ENCODE measurements around the gene TOMM7.
"Not testable (repeated sequence)": the region's sequence is repeated elsewhere in the genome, so short reads cannot be mapped to it uniquely, and the experiment has no call there.

The TOMM7 gene

GRCh38 chr7:22853138-22853537 is 30.5 kb upstream of the TOMM7 start:
- Histone ChIP-seq H3K27ac (ENCODE audit: low read depth, low read length) (no peak overlapping the region), H3K27me3 (ENCODE audit: insufficient read depth, low read length) (peaks cover 6% of the 10 kb centered on the region), H3K9me3 (ENCODE audit: insufficient read depth, low read depth, low read length) (no peaks in the 10 kb centered on the region), H3K9ac (ENCODE audit: low read depth, low read length) (no peak overlapping the region), H3K4me3 (ENCODE audit: low read length) (no peak overlapping the region), H3K4me1 (ENCODE audit: insufficient read depth, low read length) (peaks cover 27% of the 10 kb centered on the region), H3K36me3 (ENCODE audit: insufficient read depth, low read length) (peaks cover 18% of the 10 kb centered on the region)
- WGBS, result 80% methylated on average over 10 of the region's 10 CpGs

GRCh38 chr7:22851145-22851544 is 28.5 kb upstream of the TOMM7 start:
- Histone ChIP-seq H3K4me1 (ENCODE audit: insufficient read depth, low read length) (peaks cover 23% of the 10 kb centered on the region), H3K27ac (ENCODE audit: low read depth, low read length) (no peak overlapping the region), H3K4me3 (ENCODE audit: low read length) (no peak overlapping the region), H3K27me3 (ENCODE audit: insufficient read depth, low read length) (peaks cover 6% of the 10 kb centered on the region), H3K36me3 (ENCODE audit: insufficient read depth, low read length) (peaks cover 3% of the 10 kb centered on the region), H3K9ac (ENCODE audit: low read depth, low read length) (no peak overlapping the region), H3K9me3 (ENCODE audit: insufficient read depth, low read depth, low read length) (no peaks in the 10 kb centered on the region)
- WGBS, result 72% methylated on average over 2 of the region's 2 CpGs

GRCh38 chr7:22850394-22850793 is 27.7 kb upstream of the TOMM7 start:
- not testable (repeated sequence) for H3K27me3 ChIP-seq (ENCODE audit: insufficient read depth, low read length); H3K27ac ChIP-seq (ENCODE audit: low read depth, low read length); H3K9ac ChIP-seq (ENCODE audit: low read depth, low read length); H3K4me3 ChIP-seq (ENCODE audit: low read length); H3K9me3 ChIP-seq (ENCODE audit: insufficient read depth, low read depth, low read length); H3K36me3 ChIP-seq (ENCODE audit: insufficient read depth, low read length)
- peaks cover 16% of the 10 kb centered on the region for H3K4me1 ChIP-seq (ENCODE audit: insufficient read depth, low read length)
- 100% methylated on average over 1 of the region's 1 CpG for WGBS

DNA sequence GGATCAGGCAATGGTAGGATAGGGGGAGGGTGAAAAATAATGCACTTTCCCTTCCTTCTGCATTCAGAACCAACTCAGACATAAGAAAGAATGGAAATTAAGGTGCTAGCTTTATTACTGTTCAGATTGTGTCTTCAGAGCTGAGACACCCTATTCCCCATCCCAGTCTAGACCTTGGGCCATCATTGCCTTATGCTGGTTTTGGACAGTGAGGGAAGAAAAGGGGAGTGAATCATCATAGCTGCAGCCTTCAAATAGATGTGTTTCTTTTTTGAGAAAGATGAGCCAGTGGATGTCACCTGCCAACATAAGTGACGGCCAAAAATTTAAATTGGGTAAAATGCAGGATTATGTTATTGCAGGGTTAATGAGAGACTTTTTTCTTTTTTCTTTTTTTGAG is 27.0 kb upstream of the TOMM7 start:
- no peaks in the 10 kb centered on the region for H3K9me3 ChIP-seq (ENCODE audit: insufficient read depth, low read depth, low read length)
- no peak overlapping the region for H3K27ac ChIP-seq (ENCODE audit: low read depth, low read length)
- H3K36me3 ChIP-seq (ENCODE audit: insufficient read depth, low read length), result no peaks in the 10 kb centered on the region
- peaks cover 6% of the 10 kb centered on the region for H3K27me3 ChIP-seq (ENCODE audit: insufficient read depth, low read length)
- WGBS, result 93% methylated on average over 1 of the region's 1 CpG
- peaks cover 12% of the 10 kb centered on the region for H3K4me1 ChIP-seq (ENCODE audit: insufficient read depth, low read length)
- no peak overlapping the region for H3K4me3 ChIP-seq (ENCODE audit: low read length)
- no peak overlapping the region for H3K9ac ChIP-seq (ENCODE audit: low read depth, low read length)

GRCh38 chr7:22849172-22849571 is 26.5 kb upstream of the TOMM7 start:
- Histone ChIP-seq H3K27me3 (ENCODE audit: insufficient read depth, low read length) (peaks cover 6% of the 10 kb centered on the region), H3K27ac (ENCODE audit: low read depth, low read length) (no peak overlapping the region), H3K4me3 (ENCODE audit: low read length) (no peak overlapping the region), H3K36me3 (ENCODE audit: insufficient read depth, low read length) (no peaks in the 10 kb centered on the region), H3K9ac (ENCODE audit: low read depth, low read length) (no peak overlapping the region), H3K9me3 (ENCODE audit: insufficient read depth, low read depth, low read length) (no peaks in the 10 kb centered on the region), H3K4me1 (ENCODE audit: insufficient read depth, low read length) (peaks cover 12% of the 10 kb centered on the region)
- 77% methylated on average over 2 of the region's 2 CpGs for WGBS

GRCh38 chr7:22846961-22847360 is 24.3 kb upstream of the TOMM7 start:
- WGBS, result 98% methylated on average over 1 of the region's 1 CpG
- Histone ChIP-seq H3K27me3 (ENCODE audit: insufficient read depth, low read length) (no peaks in the 10 kb centered on the region), H3K9ac (ENCODE audit: low read depth, low read length) (no peak overlapping the region), H3K4me1 (ENCODE audit: insufficient read depth, low read length) (peaks cover 16% of the 10 kb centered on the region), H3K36me3 (ENCODE audit: insufficient read depth, low read length) (no peaks in the 10 kb centered on the region), H3K27ac (ENCODE audit: low read depth, low read length) (no peak overlapping the region), H3K9me3 (ENCODE audit: insufficient read depth, low read depth, low read length) (no peaks in the 10 kb centered on the region), H3K4me3 (ENCODE audit: low read length) (no peak overlapping the region)

- WGBS, result 93% methylated on average over 4 of the region's 4 CpGs
- Histone ChIP-seq H3K4me3 (ENCODE audit: low read length) (no peak overlapping the region), H3K36me3 (ENCODE audit: insufficient read depth, low read length) (no peaks in the 10 kb centered on the region), H3K27me3 (ENCODE audit: insufficient read depth, low read length) (no peaks in the 10 kb centered on the region), H3K9me3 (ENCODE audit: insufficient read depth, low read depth, low read length) (no peaks in the 10 kb centered on the region), H3K9ac (ENCODE audit: low read depth, low read length) (no peak overlapping the region), H3K4me1 (ENCODE audit: insufficient read depth, low read length) (peaks cover 13% of the 10 kb centered on the region), H3K27ac (ENCODE audit: low read depth, low read length) (no peak overlapping the region)
These were observed 22.7 kb upstream of the TOMM7 start for GRCh38 chr7:22845221-22845834.

DNA sequence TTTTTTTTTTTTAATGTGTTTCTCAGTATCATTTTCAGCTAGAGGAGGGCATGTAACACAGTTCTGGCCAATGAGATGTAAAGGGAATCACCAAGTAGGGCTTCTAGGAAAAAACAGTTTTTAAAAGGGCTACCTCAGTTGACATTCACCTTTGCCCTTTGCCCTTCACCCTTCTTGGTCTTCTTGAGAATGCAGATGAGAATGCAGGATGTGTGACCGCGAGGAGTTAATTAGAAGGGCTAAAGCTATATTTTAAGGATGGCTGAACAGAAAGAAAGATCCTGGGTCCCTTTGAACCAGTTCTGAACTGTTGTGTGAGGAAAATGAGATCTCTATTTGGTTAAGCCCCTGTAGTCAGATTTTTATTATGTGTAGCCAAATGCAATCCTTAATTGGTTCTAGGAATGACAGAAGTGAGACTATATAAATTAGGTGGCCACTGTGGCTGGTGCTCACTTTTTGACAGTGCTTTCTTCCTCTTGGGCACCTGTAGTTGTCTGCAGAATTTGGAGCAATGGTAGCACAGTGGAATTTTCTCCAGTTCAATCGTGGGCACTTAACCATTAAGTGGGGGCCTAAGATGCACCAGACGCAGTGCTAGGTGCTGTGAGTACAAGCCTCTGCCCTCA is 21.1 kb upstream of the TOMM7 start:
- Histone ChIP-seq H3K27me3 (ENCODE audit: insufficient read depth, low read length) (no peaks in the 10 kb centered on the region), H3K36me3 (ENCODE audit: insufficient read depth, low read length) (no peaks in the 10 kb centered on the region), H3K9ac (ENCODE audit: low read depth, low read length) (no peak overlapping the region), H3K4me1 (ENCODE audit: insufficient read depth, low read length) (peaks cover 13% of the 10 kb centered on the region), H3K9me3 (ENCODE audit: insufficient read depth, low read depth, low read length) (no peaks in the 10 kb centered on the region), H3K4me3 (ENCODE audit: low read length) (no peak overlapping the region), H3K27ac (ENCODE audit: low read depth, low read length) (no peak overlapping the region)
- 61% methylated on average over 4 of the region's 4 CpGs for WGBS

DNA sequence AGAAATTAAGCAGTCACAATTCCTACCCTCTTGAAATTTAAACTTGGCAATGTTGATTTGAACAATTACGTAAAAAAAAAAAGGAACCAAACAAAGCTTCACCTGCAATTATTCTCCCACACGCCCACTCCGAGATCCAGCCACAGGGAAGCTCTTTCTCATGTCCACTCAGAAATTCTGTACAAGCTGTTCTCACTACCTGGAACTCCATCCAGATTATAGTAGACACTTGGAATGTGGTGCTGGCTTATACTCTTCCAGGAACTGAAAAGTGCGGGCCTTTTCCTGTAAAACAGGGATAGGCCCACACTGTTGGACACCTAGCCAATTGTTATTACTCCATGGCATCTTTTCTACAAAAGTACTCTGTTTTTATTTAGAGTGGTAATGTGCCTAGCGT is 20.3 kb upstream of the TOMM7 start:
- peaks cover 13% of the 10 kb centered on the region for H3K4me1 ChIP-seq (ENCODE audit: insufficient read depth, low read length)
- 76% methylated on average over 5 of the region's 5 CpGs for WGBS
- no peak overlapping the region for H3K27ac ChIP-seq (ENCODE audit: low read depth, low read length)
- no peaks in the 10 kb centered on the region for H3K27me3 ChIP-seq (ENCODE audit: insufficient read depth, low read length)
- H3K36me3 ChIP-seq (ENCODE audit: insufficient read depth, low read length), result no peaks in the 10 kb centered on the region
- H3K9me3 ChIP-seq (ENCODE audit: insufficient read depth, low read depth, low read length), result no peaks in the 10 kb centered on the region
- no peak overlapping the region for H3K9ac ChIP-seq (ENCODE audit: low read depth, low read length)
- H3K4me3 ChIP-seq (ENCODE audit: low read length), result no peak overlapping the region

GRCh38 chr7:22842383-22842941 is 19.8 kb upstream of the TOMM7 start:
- Histone ChIP-seq H3K4me3 (ENCODE audit: low read length) (no peak overlapping the region), H3K27me3 (ENCODE audit: insufficient read depth, low read length) (no peaks in the 10 kb centered on the region), H3K36me3 (ENCODE audit: insufficient read depth, low read length) (no peaks in the 10 kb centered on the region), H3K4me1 (ENCODE audit: insufficient read depth, low read length) (peaks cover 13% of the 10 kb centered on the region), H3K9me3 (ENCODE audit: insufficient read depth, low read depth, low read length) (no peaks in the 10 kb centered on the region), H3K27ac (ENCODE audit: low read depth, low read length) (peak overlapping the region; percentile 3; the same call in 1 of the 2 replicates), H3K9ac (ENCODE audit: low read depth, low read length) (0 out of 2 replicates have a peak overlapping the region, but pooled peaks have one; percentile 0)
- WGBS, result 84% methylated on average over 6 of the region's 6 CpGs

- Histone ChIP-seq H3K9ac (ENCODE audit: low read depth, low read length) (0 out of 2 replicates have a peak overlapping the region, but pooled peaks have one; percentile 0), H3K4me3 (ENCODE audit: low read length) (no peak overlapping the region), H3K27ac (ENCODE audit: low read depth, low read length) (peak overlapping the region; percentile 3; the same call in 1 of the 2 replicates), H3K4me1 (ENCODE audit: insufficient read depth, low read length) (peaks cover 15% of the 10 kb centered on the region), H3K36me3 (ENCODE audit: insufficient read depth, low read length) (no peaks in the 10 kb centered on the region), H3K9me3 (ENCODE audit: insufficient read depth, low read depth, low read length) (no peaks in the 10 kb centered on the region), H3K27me3 (ENCODE audit: insufficient read depth, low read length) (no peaks in the 10 kb centered on the region)
- 81% methylated on average over 8 of the region's 10 CpGs for WGBS
These were observed 19.3 kb upstream of the TOMM7 start for GRCh38 chr7:22841954-22842353.
